ENCODE measurements around the gene IER5. TPM values are rescaled to one million over a fixed set of nuclear protein-coding genes. Genes with fewer than 3 reads are reported as not detected.
"Not testable (repeated sequence)": the region's sequence is repeated elsewhere in the genome, so short reads cannot be mapped to it uniquely, and the experiment has no call there.

IER5 gene
- total RNA-seq, 1 donor from 2014 or later: 61.5 TPM

- no peak overlapping the region for H3K27ac Mint-ChIP-seq
- H3K4me3 Mint-ChIP-seq: no peak overlapping the region
- H3K36me3 Mint-ChIP-seq (ENCODE audit: low read depth): no peaks in the 10 kb centered on the region
- intact Hi-C loops (cut with micrococcal nuclease): no loop called here
- H3K27me3 Mint-ChIP-seq (ENCODE audit: insufficient read depth): peaks cover 17% of the 10 kb centered on the region
- H3K9me3 Mint-ChIP-seq: no peaks in the 10 kb centered on the region
- DNase-seq (ENCODE audit: low spot score): no peak
- H3K4me1 Mint-ChIP-seq (ENCODE audit: low read depth): peaks cover 15% of the 10 kb centered on the region
Measured at GRCh38 chr1:181114574-181115367, 26.3 kb downstream of the IER5 start.

DNA sequence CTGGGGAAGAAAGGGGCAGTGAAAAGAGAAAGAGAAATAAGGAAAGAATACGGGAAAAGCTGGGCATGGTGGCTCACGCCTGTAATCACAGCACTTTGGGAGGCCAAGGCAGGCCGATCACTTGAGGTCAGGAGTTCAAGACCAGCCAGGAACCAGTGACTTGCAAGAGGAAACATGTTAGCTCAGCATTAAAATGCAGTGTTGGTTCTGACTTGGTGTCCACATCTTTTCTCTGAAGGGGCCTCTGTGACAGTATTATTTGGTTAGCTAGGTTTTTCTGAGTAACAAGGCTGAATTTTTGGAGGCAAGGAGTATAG is 26.8 kb downstream of the IER5 start:
- Mint-ChIP-seq H3K4me3 (no peak overlapping the region), H3K27me3 (ENCODE audit: insufficient read depth) (peaks cover 16% of the 10 kb centered on the region), H3K9me3 (no peaks in the 10 kb centered on the region), H3K27ac (no peak overlapping the region), H3K36me3 (ENCODE audit: low read depth) (no peaks in the 10 kb centered on the region), H3K4me1 (ENCODE audit: low read depth) (peaks cover 14% of the 10 kb centered on the region)
- no peak for DNase-seq (ENCODE audit: low spot score)
- intact Hi-C loops (cut with micrococcal nuclease): no loop called here

DNA sequence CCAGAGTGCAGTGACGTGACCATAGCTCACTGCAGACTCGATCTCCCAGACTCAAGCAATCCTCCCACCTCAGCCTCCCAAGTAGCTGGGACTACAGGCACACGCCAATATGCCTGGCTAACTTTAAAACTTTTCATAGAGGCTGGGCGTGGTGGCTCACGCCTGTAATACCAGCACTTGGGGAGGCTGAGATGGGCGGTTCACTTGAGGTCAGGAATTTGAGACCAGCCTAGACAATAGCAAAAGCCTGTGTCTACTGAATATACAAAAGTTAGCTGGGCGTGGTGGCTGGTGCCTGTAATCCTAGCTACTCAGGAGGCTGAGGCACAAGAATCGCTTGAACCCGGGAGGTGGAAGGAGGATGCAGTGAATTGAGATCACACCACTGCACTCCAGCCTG is 27.5 kb downstream of the IER5 start:
- H3K27ac Mint-ChIP-seq; DNase-seq (ENCODE audit: low spot score); H3K36me3 Mint-ChIP-seq (ENCODE audit: low read depth); intact Hi-C loops (cut with micrococcal nuclease); H3K4me3 Mint-ChIP-seq; H3K9me3 Mint-ChIP-seq: not testable (repeated sequence)
- Mint-ChIP-seq H3K27me3 (ENCODE audit: insufficient read depth) (peaks cover 13% of the 10 kb centered on the region), H3K4me1 (ENCODE audit: low read depth) (peaks cover 14% of the 10 kb centered on the region)

- peaks cover 11% of the 10 kb centered on the region for H3K27me3 Mint-ChIP-seq (ENCODE audit: insufficient read depth)
- no peak overlapping the region for H3K27ac Mint-ChIP-seq
- H3K36me3 Mint-ChIP-seq (ENCODE audit: low read depth): no peaks in the 10 kb centered on the region
- no peak for DNase-seq (ENCODE audit: low spot score)
- intact Hi-C loops (cut with micrococcal nuclease): no loop called here
- peaks cover 14% of the 10 kb centered on the region for H3K4me1 Mint-ChIP-seq (ENCODE audit: low read depth)
- no peak overlapping the region for H3K4me3 Mint-ChIP-seq
- no peaks in the 10 kb centered on the region for H3K9me3 Mint-ChIP-seq
Measured at GRCh38 chr1:181116819-181117390, 28.4 kb downstream of the IER5 start.

GRCh38 chr1:181117648-181118449 is 29.3 kb downstream of the IER5 start:
- intact Hi-C loops (cut with micrococcal nuclease): no loop called here
- H3K27ac Mint-ChIP-seq: no peak overlapping the region
- no peak overlapping the region for H3K4me3 Mint-ChIP-seq
- peaks cover 7% of the 10 kb centered on the region for H3K4me1 Mint-ChIP-seq (ENCODE audit: low read depth)
- H3K27me3 Mint-ChIP-seq (ENCODE audit: insufficient read depth): peaks cover 11% of the 10 kb centered on the region
- no peaks in the 10 kb centered on the region for H3K9me3 Mint-ChIP-seq
- H3K36me3 Mint-ChIP-seq (ENCODE audit: low read depth): no peaks in the 10 kb centered on the region
- DNase-seq (ENCODE audit: low spot score): no peak

- H3K4me3 Mint-ChIP-seq: no peak overlapping the region
- no peak for DNase-seq (ENCODE audit: low spot score)
- peaks cover 11% of the 10 kb centered on the region for H3K27me3 Mint-ChIP-seq (ENCODE audit: insufficient read depth)
- H3K9me3 Mint-ChIP-seq: no peaks in the 10 kb centered on the region
- no peaks in the 10 kb centered on the region for H3K36me3 Mint-ChIP-seq (ENCODE audit: low read depth)
- H3K27ac Mint-ChIP-seq: no peak overlapping the region
- intact Hi-C loops (cut with micrococcal nuclease): no loop called here
- H3K4me1 Mint-ChIP-seq (ENCODE audit: low read depth): peaks cover 10% of the 10 kb centered on the region
Measured at GRCh38 chr1:181119093-181119989, 30.8 kb downstream of the IER5 start.

DNA sequence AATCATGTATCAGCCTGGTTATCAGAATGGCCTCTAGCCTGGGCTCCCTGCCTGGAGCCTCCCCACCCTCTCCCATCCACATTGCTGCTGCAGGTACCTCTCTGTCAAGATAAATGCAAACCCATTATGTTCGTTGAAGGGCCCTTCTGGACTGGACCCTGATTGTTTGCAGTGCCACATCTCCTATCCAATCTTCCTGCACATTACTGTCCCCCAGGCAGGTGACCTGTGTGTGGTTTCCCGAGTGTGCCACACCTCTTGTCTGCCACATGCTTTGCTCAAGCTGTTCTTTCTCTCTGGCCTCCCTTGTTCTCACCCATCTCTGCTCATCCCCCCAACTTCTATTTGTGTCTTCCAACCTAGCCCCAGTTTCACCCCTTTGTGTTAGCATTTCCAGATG is 32.4 kb downstream of the IER5 start:
- intact Hi-C loops (cut with micrococcal nuclease): no loop called here
- Mint-ChIP-seq H3K36me3 (ENCODE audit: low read depth) (no peaks in the 10 kb centered on the region), H3K9me3 (no peaks in the 10 kb centered on the region), H3K27ac (no peak overlapping the region), H3K4me3 (no peak overlapping the region), H3K4me1 (ENCODE audit: low read depth) (peaks cover 16% of the 10 kb centered on the region), H3K27me3 (ENCODE audit: insufficient read depth) (peaks cover 9% of the 10 kb centered on the region)
- DNase-seq (ENCODE audit: low spot score): no peak

GRCh38 chr1:181121498-181121897 is 33.0 kb downstream of the IER5 start:
- H3K9me3 Mint-ChIP-seq: no peaks in the 10 kb centered on the region
- no peak overlapping the region for H3K27ac Mint-ChIP-seq
- no peaks in the 10 kb centered on the region for H3K36me3 Mint-ChIP-seq (ENCODE audit: low read depth)
- peaks cover 9% of the 10 kb centered on the region for H3K27me3 Mint-ChIP-seq (ENCODE audit: insufficient read depth)
- peaks cover 16% of the 10 kb centered on the region for H3K4me1 Mint-ChIP-seq (ENCODE audit: low read depth)
- intact Hi-C loops (cut with micrococcal nuclease): no loop called here
- no peak for DNase-seq (ENCODE audit: low spot score)
- H3K4me3 Mint-ChIP-seq: no peak overlapping the region

DNA sequence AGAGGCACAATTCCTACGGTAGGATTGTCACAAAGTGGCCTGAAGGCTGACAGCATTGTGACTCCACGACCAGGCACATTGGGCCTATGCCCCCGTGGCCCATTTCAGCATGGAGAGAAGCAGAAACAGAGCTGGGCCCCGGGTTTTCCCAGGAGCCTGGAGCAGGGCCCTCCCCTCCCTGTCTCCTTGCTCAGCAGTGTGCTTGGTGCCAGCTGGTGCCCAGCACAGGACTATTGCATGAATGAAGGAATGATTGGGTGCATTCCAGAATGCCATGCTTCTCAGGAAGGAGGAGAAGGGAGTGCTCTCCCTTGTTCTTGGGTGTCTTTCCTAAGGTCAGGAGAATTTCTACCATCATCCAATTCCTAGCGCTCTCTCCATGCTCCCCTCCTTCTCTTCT is 33.7 kb downstream of the IER5 start:
- H3K4me1 Mint-ChIP-seq (ENCODE audit: low read depth): peaks cover 16% of the 10 kb centered on the region
- no peaks in the 10 kb centered on the region for H3K36me3 Mint-ChIP-seq (ENCODE audit: low read depth)
- intact Hi-C loops (cut with micrococcal nuclease): no loop called here
- no peak overlapping the region for H3K4me3 Mint-ChIP-seq
- H3K27me3 Mint-ChIP-seq (ENCODE audit: insufficient read depth): peaks cover 9% of the 10 kb centered on the region
- no peak overlapping the region for H3K27ac Mint-ChIP-seq
- DNase-seq (ENCODE audit: low spot score): no peak
- no peaks in the 10 kb centered on the region for H3K9me3 Mint-ChIP-seq

DNA sequence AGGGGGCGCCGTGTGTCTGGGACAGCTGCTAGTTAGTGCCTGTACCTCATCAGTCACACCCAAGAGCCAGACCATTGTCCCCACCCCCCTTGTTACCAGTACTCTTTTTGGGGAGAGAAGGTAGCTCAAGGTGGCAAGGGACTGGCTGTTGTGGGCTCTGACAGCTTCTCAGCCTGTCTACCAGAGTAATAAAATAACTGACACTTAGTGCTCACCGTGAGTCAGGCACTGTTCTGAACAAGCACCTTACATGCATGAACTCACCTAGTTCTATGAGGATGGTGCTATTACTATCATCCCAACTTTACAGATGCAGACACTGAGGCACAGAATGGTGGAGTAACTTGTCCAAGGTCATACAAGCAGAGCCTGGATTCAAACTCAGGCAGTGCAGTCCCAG is 34.7 kb downstream of the IER5 start:
- no peak overlapping the region for H3K27ac Mint-ChIP-seq
- peaks cover 16% of the 10 kb centered on the region for H3K4me1 Mint-ChIP-seq (ENCODE audit: low read depth)
- intact Hi-C loops (cut with micrococcal nuclease): no loop called here
- DNase-seq (ENCODE audit: low spot score): no peak
- H3K27me3 Mint-ChIP-seq (ENCODE audit: insufficient read depth): peaks cover 3% of the 10 kb centered on the region
- H3K9me3 Mint-ChIP-seq: no peaks in the 10 kb centered on the region
- H3K4me3 Mint-ChIP-seq: no peak overlapping the region
- H3K36me3 Mint-ChIP-seq (ENCODE audit: low read depth): no peaks in the 10 kb centered on the region

DNA sequence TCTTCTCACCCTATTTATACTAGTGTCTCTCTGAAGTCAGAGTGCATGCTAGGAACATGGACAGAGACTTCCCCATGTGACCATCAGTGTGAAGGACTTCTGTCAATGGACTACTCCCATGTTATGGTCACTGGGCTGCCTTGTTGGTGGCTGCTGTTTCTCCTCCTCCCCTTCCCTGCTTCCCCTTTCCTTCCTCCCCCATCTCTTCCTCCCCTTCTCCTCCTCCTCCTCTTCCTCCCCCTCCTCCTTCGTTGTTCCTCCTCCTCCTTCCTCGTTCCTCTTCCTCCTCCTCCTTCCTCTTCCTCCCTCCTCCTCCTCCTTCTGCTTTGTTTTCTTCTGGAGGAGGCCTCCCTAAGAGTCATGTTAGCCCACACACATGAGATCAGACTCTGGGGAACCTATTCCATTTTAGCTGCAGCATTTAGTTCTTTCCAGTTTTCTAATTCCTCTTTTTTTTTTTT is 35.8 kb downstream of the IER5 start:
- intact Hi-C loops (cut with micrococcal nuclease): no loop called here
- Mint-ChIP-seq H3K27me3 (ENCODE audit: insufficient read depth) (peaks cover 2% of the 10 kb centered on the region), H3K4me3 (no peak overlapping the region), H3K9me3 (no peaks in the 10 kb centered on the region), H3K27ac (no peak overlapping the region), H3K4me1 (ENCODE audit: low read depth) (peaks cover 21% of the 10 kb centered on the region), H3K36me3 (ENCODE audit: low read depth) (no peaks in the 10 kb centered on the region)
- DNase-seq (ENCODE audit: low spot score): no peak

GRCh38 chr1:181126289-181126688 is 37.8 kb downstream of the IER5 start:
- no peaks in the 10 kb centered on the region for H3K9me3 Mint-ChIP-seq
- intact Hi-C loops (cut with micrococcal nuclease): no loop called here
- no peaks in the 10 kb centered on the region for H3K36me3 Mint-ChIP-seq (ENCODE audit: low read depth)
- H3K27me3 Mint-ChIP-seq (ENCODE audit: insufficient read depth): peaks cover 5% of the 10 kb centered on the region
- no peak overlapping the region for H3K27ac Mint-ChIP-seq
- DNase-seq (ENCODE audit: low spot score): no peak
- H3K4me1 Mint-ChIP-seq (ENCODE audit: low read depth): peaks cover 29% of the 10 kb centered on the region
- no peak overlapping the region for H3K4me3 Mint-ChIP-seq

All from activated T-helper 1 cell treated with anti-CD3 and anti-CD28 coated beads, Interleukin-12 subunit alpha, Interleukin-12 subunit beta, Interleukin-2, Interleukin-4 antibody, amounts not matched to agents 30 ng/mL and 10 ng/mL and 1 ng/mL, durations not matched to agents 14 hours and 24 hours and 36 hours (primary cell).